HG02588 (cell line): ENCODE results near the gene PARD3B.
"Not testable (repeated sequence)": the region's sequence is repeated elsewhere in the genome, so short reads cannot be mapped to it uniquely, and the experiment has no call there.

ENCODE experiments used
- ATAC-seq: cut with Tn5 transposase; IDR thresholded peaks from one replicate; pipeline ENCODE4 v1.9.1; 2021; ENCODE audit warnings: mild to moderate bottlenecking, moderate library complexity; ENCODE audit not compliant: unreplicated experiment

The PARD3B gene

GRCh38 chr2:205218056-205218455 is 672.8 kb downstream of the PARD3B start:
- ATAC-seq = no peak

GRCh38 chr2:205218816-205219215 is 673.5 kb downstream of the PARD3B start:
- ATAC-seq = not testable (repeated sequence)

- ATAC-seq = no peak
Observed at GRCh38 chr2:205220559-205220958, 675.3 kb downstream of the PARD3B start.

GRCh38 chr2:205232086-205232485 is 686.8 kb downstream of the PARD3B start:
- ATAC-seq = no peak

- ATAC-seq = no peak
Observed at GRCh38 chr2:205235434-205235833, 690.2 kb downstream of the PARD3B start.

- ATAC-seq = no peak
Observed at GRCh38 chr2:205237524-205237923, 692.2 kb downstream of the PARD3B start.

- ATAC-seq = no peak
Observed at GRCh38 chr2:205245001-205245400, 699.7 kb downstream of the PARD3B start.

GRCh38 chr2:205245652-205246051 is 700.4 kb downstream of the PARD3B start:
- ATAC-seq = no peak

- no peak for ATAC-seq
Observed at GRCh38 chr2:205259121-205259520, 713.8 kb downstream of the PARD3B start.

- no peak for ATAC-seq
Observed at GRCh38 chr2:205261516-205262020, 716.3 kb downstream of the PARD3B start.

GRCh38 chr2:205267323-205267722 is 722.0 kb downstream of the PARD3B start:
- no peak for ATAC-seq

- ATAC-seq = no peak
Observed at GRCh38 chr2:205270689-205271088, 725.4 kb downstream of the PARD3B start.

- ATAC-seq = no peak
Observed at GRCh38 chr2:205273148-205273547, 727.9 kb downstream of the PARD3B start.

GRCh38 chr2:205273627-205274026 is 728.4 kb downstream of the PARD3B start:
- ATAC-seq = no peak

GRCh38 chr2:205274801-205275200 is 729.5 kb downstream of the PARD3B start:
- no peak for ATAC-seq

GRCh38 chr2:205276116-205276777 is 731.0 kb downstream of the PARD3B start:
- ATAC-seq = no peak

- no peak for ATAC-seq
Observed at GRCh38 chr2:205280596-205281236, 735.4 kb downstream of the PARD3B start.

- no peak for ATAC-seq
Observed at GRCh38 chr2:205283736-205284270, 738.5 kb downstream of the PARD3B start.

GRCh38 chr2:205284334-205284733 is 739.1 kb downstream of the PARD3B start:
- ATAC-seq = no peak

- ATAC-seq = no peak
Observed at GRCh38 chr2:205287316-205287715, 742.0 kb downstream of the PARD3B start.

GRCh38 chr2:205288686-205289085 is 743.4 kb downstream of the PARD3B start:
- no peak for ATAC-seq

- no peak for ATAC-seq
Observed at GRCh38 chr2:205290299-205290698, 745.0 kb downstream of the PARD3B start.
